Neuronal stem cell (in vitro differentiated cells): ENCODE results near the gene TPRG1.

Source experiments
- DNase-seq: peaks from one replicate; pipeline ENCODE4 v3.0.0-alpha.2; 2013; ENCODE audit warnings: low spot score
- H2AFZ ChIP-seq: one replicate; pipeline ENCODE4 v1.6.1; 2013; ENCODE audit warnings: mild to moderate bottlenecking, low read length, inconsistent platforms
- H2AK5ac ChIP-seq: 2 replicates; pipeline ENCODE4 v1.6.1; 2013; ENCODE audit warnings: low read depth, mild to moderate bottlenecking, inconsistent platforms, low read length, moderate library complexity, mixed read lengths
- H2BK120ac ChIP-seq: 2 replicates; pipeline ENCODE4 v1.6.1; 2013; ENCODE audit warnings: low read depth, mild to moderate bottlenecking, inconsistent platforms, low read length, moderate library complexity, mixed read lengths
- H2BK12ac ChIP-seq: one replicate; pipeline ENCODE4 v1.6.1; 2013; ENCODE audit warnings: low read length, inconsistent platforms
- H2BK15ac ChIP-seq: 2 replicates; pipeline ENCODE4 v1.6.1; 2013; ENCODE audit warnings: mild to moderate bottlenecking, low read length, inconsistent platforms, mixed read lengths
- H2BK5ac ChIP-seq: one replicate; pipeline ENCODE4 v1.6.1; 2013; ENCODE audit warnings: inconsistent platforms, mild to moderate bottlenecking, low read length, moderate library complexity
- H3K14ac ChIP-seq: one replicate; pipeline ENCODE4 v1.6.1; 2013; ENCODE audit warnings: low read length, inconsistent platforms
- H3K18ac ChIP-seq: 2 replicates; pipeline ENCODE4 v1.6.1; 2013; ENCODE audit warnings: low read length, inconsistent platforms
- H3K23ac ChIP-seq: 2 replicates; pipeline ENCODE4 v1.6.1; 2013; ENCODE audit warnings: low read depth, mild to moderate bottlenecking, mixed read lengths, low read length, inconsistent platforms; ENCODE audit not compliant: poor library complexity
- H3K27ac ChIP-seq: replicated peaks from 3 replicates; pipeline ENCODE4 v1.5.1; 2013; ENCODE audit warnings: low read length, inconsistent platforms
- H3K27me3 ChIP-seq, 3 experiments: 2 replicates each; pipeline ENCODE4 v1.6.1; 2013; ENCODE audit warnings: low read length in 3 of 3, mild to moderate bottlenecking in 2 of 3, inconsistent platforms in 1 of 3, low read depth in 1 of 3, mixed read lengths in 1 of 3, moderate library complexity in 1 of 3; ENCODE audit not compliant: control insufficient read depth in 3 of 3, insufficient read depth in 3 of 3
- H3K36me3 ChIP-seq, 2 donors: replicated peaks in 1 of 2; 2 replicates each; pipeline ENCODE4 v1.6.1; 2013; ENCODE audit warnings: low read length in 2 of 2; ENCODE audit not compliant: control insufficient read depth in 2 of 2, insufficient read depth in 2 of 2
- H3K4ac ChIP-seq: 2 replicates; pipeline ENCODE4 v1.6.1; 2013; ENCODE audit warnings: inconsistent platforms, mild to moderate bottlenecking, low read length, moderate library complexity
- H3K4me1 ChIP-seq, 2 donors: 1 replicate in 1 of 2; 2 replicates in 1 of 2; pipeline ENCODE4 v1.6.1; 2013; ENCODE audit warnings: low read length in 2 of 2, low read depth in 1 of 2; ENCODE audit not compliant: control insufficient read depth in 2 of 2, insufficient read depth in 1 of 2
- H3K4me2 ChIP-seq: one replicate; pipeline ENCODE4 v1.6.1; 2013; ENCODE audit warnings: mild to moderate bottlenecking, low read length, inconsistent platforms; ENCODE audit not compliant: insufficient read depth, poor library complexity, severe bottlenecking
- H3K4me3 ChIP-seq, 2 donors: 2 replicates each; pipeline ENCODE4 v1.5.1; 2013; ENCODE audit warnings: low read length in 2 of 2, mild to moderate bottlenecking in 2 of 2, inconsistent platforms in 1 of 2, moderate library complexity in 1 of 2
- H3K79me1 ChIP-seq: one replicate; pipeline ENCODE4 v1.6.1; 2013; ENCODE audit warnings: low read depth, mild to moderate bottlenecking, inconsistent platforms, low read length, moderate library complexity
- H3K9ac ChIP-seq: one replicate; pipeline ENCODE4 v1.6.1; 2013; ENCODE audit warnings: mild to moderate bottlenecking, low read depth, low read length, inconsistent platforms; ENCODE audit not compliant: poor library complexity
- H3K9me3 ChIP-seq, 2 donors: replicated peaks in 1 of 2; 2 replicates each; pipeline versions ENCODE3 to v1.6.1; 2013; ENCODE audit warnings: low read length in 2 of 2, mild to moderate bottlenecking in 2 of 2, inconsistent platforms in 1 of 2, low read depth in 1 of 2, mixed read lengths in 1 of 2, moderate library complexity in 1 of 2; ENCODE audit not compliant: control insufficient read depth in 2 of 2, insufficient read depth in 1 of 2
- H4K8ac ChIP-seq: one replicate; pipeline ENCODE4 v1.6.1; 2013; ENCODE audit warnings: low read depth, mild to moderate bottlenecking, inconsistent platforms, low read length, moderate library complexity
- H4K91ac ChIP-seq: one replicate; pipeline ENCODE4 v1.6.1; 2013; ENCODE audit warnings: low read length, low read depth, mild to moderate bottlenecking, inconsistent platforms; ENCODE audit not compliant: poor library complexity
- WGBS, 2 donors: extraction: QIAGEN DNeasy Blood & Tissue Kit; methylation state at CpG; one replicate each; pipeline ENCODE4 v1.1.7; 2013; ENCODE audit warnings: missing lambda C conversion rate in 2 of 2, mixed read lengths in 1 of 2; ENCODE audit not compliant: insufficient read length in 2 of 2, insufficient replicate concordance in 1 of 2; ENCODE audit errors: extremely low coverage in 2 of 2; 5-methylcytosine and 5-hydroxymethylcytosine counted together

Gene TPRG1

GRCh38 chr3:189282189-189282588, 110.4 kb downstream of the TPRG1 start:
- Histone ChIP-seq H3K27me3 (no peaks in the 10 kb centered on the region), H3K14ac (no peak overlapping the region), H3K9me3 (no peaks in the 10 kb centered on the region), H2BK15ac (no peak overlapping the region), H3K4me2 (no peak overlapping the region), H2BK120ac (no peak overlapping the region), H3K4me3 (no peak overlapping the region), H3K18ac (no peak overlapping the region), H3K27ac (no peak overlapping the region), H3K23ac (no peak overlapping the region), H3K79me1 (no peaks in the 10 kb centered on the region), H3K4me1 (no peaks in the 10 kb centered on the region), H2BK12ac (no peak overlapping the region), H4K8ac (no peak overlapping the region), H3K36me3 (no peaks in the 10 kb centered on the region), H2AK5ac (no peak overlapping the region), H2BK5ac (no peak overlapping the region), H3K9ac (no peak overlapping the region), H2AFZ (no peak overlapping the region), H4K91ac (no peak overlapping the region), H3K4ac (no peak overlapping the region)
- DNase-seq, result no peak
- no CpG with 5 or more reads among the region's 3 CpGs for WGBS, 2 donors

GRCh38 chr3:189282741-189283140, 111.0 kb downstream of the TPRG1 start:
- Histone ChIP-seq H2BK120ac (no peak overlapping the region), H3K36me3 (no peaks in the 10 kb centered on the region), H2AK5ac (no peak overlapping the region), H4K91ac (no peak overlapping the region), H2BK5ac (no peak overlapping the region), H3K27me3 (no peaks in the 10 kb centered on the region), H3K4me2 (no peak overlapping the region), H2BK12ac (no peak overlapping the region), H3K4me1 (no peaks in the 10 kb centered on the region), H2AFZ (no peak overlapping the region), H4K8ac (no peak overlapping the region), H3K23ac (no peak overlapping the region), H3K9ac (no peak overlapping the region), H3K4me3 (no peak overlapping the region), H3K79me1 (no peaks in the 10 kb centered on the region), H3K9me3 (no peaks in the 10 kb centered on the region), H3K14ac (no peak overlapping the region), H2BK15ac (no peak overlapping the region), H3K18ac (no peak overlapping the region), H3K27ac (no peak overlapping the region), H3K4ac (no peak overlapping the region)
- WGBS, 2 donors, result 100% methylated on average over 1 of the region's 3 CpGs; no CpG with 5 or more reads in 1 of the 2 donors
- no peak for DNase-seq

DNA sequence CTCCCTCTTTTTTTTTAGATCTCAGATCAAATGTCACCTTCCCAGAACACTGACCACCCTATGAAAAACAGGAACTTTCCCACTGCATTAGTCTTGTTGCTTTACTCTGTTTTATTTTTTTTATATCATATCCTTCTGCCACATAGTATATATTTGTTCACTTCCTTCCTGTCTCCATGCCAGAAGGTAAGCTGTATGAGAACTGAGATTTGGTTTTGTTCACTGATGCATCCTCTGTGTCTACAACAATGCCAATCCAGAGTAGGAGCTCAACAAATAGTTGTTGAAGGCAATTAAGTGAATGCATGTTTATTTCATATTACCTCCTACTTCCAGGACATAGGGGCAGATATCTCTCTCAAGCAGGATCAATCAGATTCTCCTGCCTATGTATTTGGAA, 114.4 kb downstream of the TPRG1 start:
- Histone ChIP-seq H4K8ac (no peak overlapping the region), H3K36me3 (no peaks in the 10 kb centered on the region), H3K4me2 (no peak overlapping the region), H3K27me3 (no peaks in the 10 kb centered on the region), H2AFZ (no peak overlapping the region), H3K4me1 (no peaks in the 10 kb centered on the region), H3K9ac (no peak overlapping the region), H3K23ac (no peak overlapping the region), H2BK15ac (no peak overlapping the region), H3K27ac (no peak overlapping the region), H3K14ac (no peak overlapping the region), H3K79me1 (no peaks in the 10 kb centered on the region), H3K9me3 (no peaks in the 10 kb centered on the region), H2AK5ac (no peak overlapping the region), H2BK120ac (no peak overlapping the region), H4K91ac (no peak overlapping the region), H2BK5ac (no peak overlapping the region), H3K18ac (no peak overlapping the region), H3K4ac (no peak overlapping the region), H3K4me3 (no peak overlapping the region), H2BK12ac (no peak overlapping the region)
- no peak for DNase-seq

- Histone ChIP-seq H3K27ac (no peak overlapping the region), H2BK120ac (no peak overlapping the region), H3K4me2 (no peak overlapping the region), H3K27me3 (no peaks in the 10 kb centered on the region), H3K4me1 (no peaks in the 10 kb centered on the region), H3K79me1 (no peaks in the 10 kb centered on the region), H3K9ac (no peak overlapping the region), H3K23ac (no peak overlapping the region), H4K91ac (no peak overlapping the region), H2BK5ac (no peak overlapping the region), H3K4ac (no peak overlapping the region), H3K4me3 (no peak overlapping the region), H2BK12ac (no peak overlapping the region), H3K14ac (no peak overlapping the region), H4K8ac (no peak overlapping the region), H2BK15ac (no peak overlapping the region), H2AK5ac (no peak overlapping the region), H3K18ac (no peak overlapping the region), H2AFZ (no peak overlapping the region), H3K9me3 (no peaks in the 10 kb centered on the region), H3K36me3 (no peaks in the 10 kb centered on the region)
- DNase-seq, result no peak
- WGBS, 2 donors, result no CpG with 5 or more reads among the region's 5 CpGs
These were observed 115.1 kb downstream of the TPRG1 start for GRCh38 chr3:189286916-189287315.
